Glutamatergic neuron (in vitro differentiated cells): ENCODE data around the gene NUP88. TPM values are rescaled to one million over a fixed set of nuclear protein-coding genes. Genes with fewer than 3 reads are reported as not detected.
A peak's percentile ranks its signal among the peaks of the same experiment; 100 is the strongest.

ENCODE experiments used
- DNase-seq: peaks from one replicate; pipeline ENCODE4 v3.0.0; 2022
- H3K27ac Mint-ChIP-seq: one replicate; pipeline ENCODE4 v1.8.0; 2020; ENCODE audit warnings: mild to moderate bottlenecking, mixed read lengths, inconsistent platforms; ENCODE audit not compliant: unreplicated experiment
- H3K27me3 Mint-ChIP-seq: one replicate; pipeline ENCODE4 v1.8.0; 2020; ENCODE audit warnings: mild to moderate bottlenecking, moderate library complexity, mixed read lengths, inconsistent platforms; ENCODE audit not compliant: unreplicated experiment
- H3K36me3 Mint-ChIP-seq: one replicate; pipeline ENCODE4 v1.8.0; 2020; ENCODE audit warnings: mild to moderate bottlenecking, mixed read lengths, inconsistent platforms; ENCODE audit not compliant: unreplicated experiment
- H3K4me1 Mint-ChIP-seq: one replicate; pipeline ENCODE4 v1.8.0; 2020; ENCODE audit warnings: mild to moderate bottlenecking, low read depth, mixed read lengths, inconsistent platforms; ENCODE audit not compliant: unreplicated experiment
- H3K4me3 Mint-ChIP-seq: one replicate; pipeline ENCODE4 v1.8.0; 2020; ENCODE audit warnings: mild to moderate bottlenecking, mixed read lengths, inconsistent platforms; ENCODE audit not compliant: unreplicated experiment
- H3K9me3 Mint-ChIP-seq: one replicate; pipeline ENCODE4 v1.8.0; 2020; ENCODE audit warnings: mild to moderate bottlenecking, moderate library complexity, mixed read lengths, inconsistent platforms; ENCODE audit not compliant: unreplicated experiment
- CTCF ChIP-seq: fragments of 200-600 bp; sonication (generic); IDR thresholded peaks from one replicate; pipeline ENCODE4 v1.5.0; 2021; ENCODE audit not compliant: partially characterized antibody, unreplicated experiment
- total RNA-seq: library from RNA; stranded (reverse); fragmentation: NEBNext Ultra II Directional; extraction: Animal tissue kit (Norgen Biotek cat#: 25700); gene quantifications from one replicate; pipeline ENCODE4 v1.2.1, GENCODE V29; 2021; ENCODE audit not compliant: unreplicated experiment

NUP88 gene
- total RNA-seq, 1 donor from 2014 or later = 74.5 TPM

GRCh38 chr17:5430413-5430999 is 11.0 kb upstream of the NUP88 start:
- no peaks in the 10 kb centered on the region for H3K27me3 Mint-ChIP-seq
- peak overlapping the region; percentile 64 for H3K27ac Mint-ChIP-seq
- peaks cover 4% of the 10 kb centered on the region for H3K36me3 Mint-ChIP-seq
- no peaks in the 10 kb centered on the region for H3K9me3 Mint-ChIP-seq
- no peak for DNase-seq
- peaks cover 22% of the 10 kb centered on the region for H3K4me1 Mint-ChIP-seq
- peak overlapping the region; percentile 47 for H3K4me3 Mint-ChIP-seq
- TF ChIP-seq CTCF = no peak

GRCh38 chr17:5429191-5429887 is 9.9 kb upstream of the NUP88 start:
- no peak for TF ChIP-seq CTCF
- H3K36me3 Mint-ChIP-seq = peaks cover 4% of the 10 kb centered on the region
- no peaks in the 10 kb centered on the region for H3K27me3 Mint-ChIP-seq
- H3K9me3 Mint-ChIP-seq = no peaks in the 10 kb centered on the region
- H3K4me3 Mint-ChIP-seq = peak overlapping the region; percentile 26
- peaks cover 22% of the 10 kb centered on the region for H3K4me1 Mint-ChIP-seq
- H3K27ac Mint-ChIP-seq = peak overlapping the region; percentile 82
- DNase-seq = no peak

GRCh38 chr17:5425826-5426225 is 6.4 kb upstream of the NUP88 start:
- no peaks in the 10 kb centered on the region for H3K36me3 Mint-ChIP-seq
- H3K4me1 Mint-ChIP-seq = peaks cover 24% of the 10 kb centered on the region

GRCh38 chr17:5424909-5425308 is 5.4 kb upstream of the NUP88 start:
- H3K9me3 Mint-ChIP-seq = peaks cover under 1% of the 10 kb centered on the region
- H3K27ac Mint-ChIP-seq = no peak overlapping the region
- H3K36me3 Mint-ChIP-seq = no peaks in the 10 kb centered on the region
- H3K4me1 Mint-ChIP-seq = peaks cover 23% of the 10 kb centered on the region
- no peak overlapping the region for H3K4me3 Mint-ChIP-seq
- H3K27me3 Mint-ChIP-seq = peaks cover 3% of the 10 kb centered on the region
- no peak for TF ChIP-seq CTCF
- no peak for DNase-seq

More at GRCh38 chr17:5425826-5426225, 6.4 kb upstream of the NUP88 start:
- H3K9me3 Mint-ChIP-seq = no peaks in the 10 kb centered on the region
- no peak overlapping the region for H3K27ac Mint-ChIP-seq
- no peaks in the 10 kb centered on the region for H3K27me3 Mint-ChIP-seq
- no peak for TF ChIP-seq CTCF
- no peak for DNase-seq
- H3K4me3 Mint-ChIP-seq = no peak overlapping the region

- no peaks in the 10 kb centered on the region for H3K36me3 Mint-ChIP-seq
- TF ChIP-seq CTCF = no peak
- peaks cover 13% of the 10 kb centered on the region for H3K27me3 Mint-ChIP-seq
- DNase-seq = no peak
- H3K9me3 Mint-ChIP-seq = peaks cover 9% of the 10 kb centered on the region
- no peak overlapping the region for H3K27ac Mint-ChIP-seq
- H3K4me3 Mint-ChIP-seq = peak overlapping the region; percentile 2
- H3K4me1 Mint-ChIP-seq = peaks cover 13% of the 10 kb centered on the region
These were observed 3.0 kb upstream of the NUP88 start for GRCh38 chr17:5422505-5422904.
